ENCODE data around the gene OSBPL10. TPM values are rescaled to one million over a fixed set of nuclear protein-coding genes. Genes with fewer than 3 reads are reported as not detected.

OSBPL10 gene
- total RNA-seq, 2 donors from 2014 or later: 82.8 to 127 TPM

GRCh38 chr3:31833391-31834190 is 147.5 kb downstream of the OSBPL10 start:
- Histone ChIP-seq H3K27ac (no peak overlapping the region), H3K4me3 (no peak overlapping the region), H3K4me1 (replicated peaks) (no peaks in the 10 kb centered on the region), H3K36me3 (no peaks in the 10 kb centered on the region), H3K9me3 (no peaks in the 10 kb centered on the region), H3K27me3 (replicated peaks; ENCODE audit: insufficient read depth) (no peaks in the 10 kb centered on the region)
- intact Hi-C loops (cut with DNase I): no loop called here
- TF ChIP-seq POLR2AphosphoS5 (IDR thresholded peaks at IDR 0.05) (no peak), POLR2A (IDR thresholded peaks at IDR 0.05) (no peak), CTCF (IDR thresholded peaks at IDR 0.05) (no peak)
- WGBS: 81% methylated on average over 6 of the region's 6 CpGs
- DNase-seq (ENCODE audit: low spot score): no peak

- H3K4me1 ChIP-seq (replicated peaks): no peaks in the 10 kb centered on the region
- no peaks in the 10 kb centered on the region for H3K36me3 ChIP-seq
- H3K27me3 ChIP-seq (replicated peaks; ENCODE audit: insufficient read depth): no peaks in the 10 kb centered on the region
- no peaks in the 10 kb centered on the region for H3K9me3 ChIP-seq
- no peak for TF ChIP-seq POLR2A (IDR thresholded peaks at IDR 0.05)
- TF ChIP-seq POLR2AphosphoS5 (IDR thresholded peaks at IDR 0.05): no peak
- no peak for TF ChIP-seq CTCF (IDR thresholded peaks at IDR 0.05)
- 88% methylated on average over 5 of the region's 5 CpGs for WGBS
- H3K27ac ChIP-seq: no peak overlapping the region
- intact Hi-C loops (cut with DNase I): no loop called here
- H3K4me3 ChIP-seq: no peak overlapping the region
- DNase-seq (ENCODE audit: low spot score): no peak
Observed at GRCh38 chr3:31832551-31832950, 148.5 kb downstream of the OSBPL10 start.

- no peaks in the 10 kb centered on the region for H3K36me3 ChIP-seq
Observed at GRCh38 chr3:31831591-31831990, 149.5 kb downstream of the OSBPL10 start.

GRCh38 chr3:31829826-31830426 is 151.1 kb downstream of the OSBPL10 start:
- Histone ChIP-seq H3K27ac (no peak overlapping the region), H3K36me3 (no peaks in the 10 kb centered on the region), H3K4me1 (replicated peaks) (no peaks in the 10 kb centered on the region), H3K9me3 (no peaks in the 10 kb centered on the region), H3K27me3 (replicated peaks; ENCODE audit: insufficient read depth) (no peaks in the 10 kb centered on the region), H3K4me3 (no peak overlapping the region)
- 87% methylated on average over 17 of the region's 17 CpGs for WGBS
- intact Hi-C loops (cut with DNase I): no loop called here
- no peak for DNase-seq (ENCODE audit: low spot score)
- no peak for TF ChIP-seq POLR2AphosphoS5 (IDR thresholded peaks at IDR 0.05)
- TF ChIP-seq CTCF (IDR thresholded peaks at IDR 0.05): no peak
- no peak for TF ChIP-seq POLR2A (IDR thresholded peaks at IDR 0.05)

More at GRCh38 chr3:31831591-31831990, 149.5 kb downstream of the OSBPL10 start:
- H3K4me1 ChIP-seq (replicated peaks): no peaks in the 10 kb centered on the region
- no peaks in the 10 kb centered on the region for H3K9me3 ChIP-seq
- H3K27me3 ChIP-seq (replicated peaks; ENCODE audit: insufficient read depth): no peaks in the 10 kb centered on the region
- H3K4me3 ChIP-seq: no peak overlapping the region
- DNase-seq (ENCODE audit: low spot score): no peak
- WGBS: 57% methylated on average over 4 of the region's 4 CpGs
- intact Hi-C loops (cut with DNase I): no loop called here
- TF ChIP-seq POLR2A (IDR thresholded peaks at IDR 0.05) (no peak), POLR2AphosphoS5 (IDR thresholded peaks at IDR 0.05) (no peak), CTCF (IDR thresholded peaks at IDR 0.05) (no peak)
- H3K27ac ChIP-seq: no peak overlapping the region

GRCh38 chr3:31829010-31829409 is 152.1 kb downstream of the OSBPL10 start:
- Histone ChIP-seq H3K27ac (no peak overlapping the region), H3K27me3 (replicated peaks; ENCODE audit: insufficient read depth) (no peaks in the 10 kb centered on the region), H3K9me3 (no peaks in the 10 kb centered on the region), H3K4me1 (replicated peaks) (no peaks in the 10 kb centered on the region), H3K4me3 (no peak overlapping the region), H3K36me3 (no peaks in the 10 kb centered on the region)
- TF ChIP-seq CTCF (IDR thresholded peaks at IDR 0.05): no peak
- TF ChIP-seq POLR2AphosphoS5 (IDR thresholded peaks at IDR 0.05): no peak
- no peak for TF ChIP-seq POLR2A (IDR thresholded peaks at IDR 0.05)
- intact Hi-C loops (cut with DNase I): no loop called here
- DNase-seq (ENCODE audit: low spot score): no peak
- 95% methylated on average over 6 of the region's 6 CpGs for WGBS

Measured in prostate gland (tissue), 2 donors.